ENCODE data around the gene MBNL1.

MBNL1 gene

DNA sequence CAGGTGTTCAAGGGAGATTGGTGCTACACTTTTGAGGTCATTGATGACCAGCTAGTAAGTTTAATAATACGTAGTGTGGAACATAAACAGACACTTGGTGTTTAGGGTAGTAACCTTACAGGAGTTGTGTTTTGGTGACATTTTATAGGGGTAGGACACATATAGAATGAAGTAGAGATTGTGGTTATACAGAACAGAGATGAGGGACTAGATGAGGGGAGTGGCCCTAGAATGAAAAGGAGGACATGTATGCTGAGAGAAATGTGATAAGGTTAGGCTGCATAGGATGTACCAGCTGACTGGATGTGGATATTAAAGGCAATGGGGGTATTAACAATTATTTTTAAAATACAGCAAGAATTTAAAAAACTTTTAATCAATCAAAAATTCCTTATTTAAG lies 8.0 kb downstream of the MBNL1 start:
- H3K9me3 Mint-ChIP-seq (ENCODE audit: low read depth), result no peaks in the 10 kb centered on the region
- peaks cover 81% of the 10 kb centered on the region for H3K4me1 Mint-ChIP-seq (ENCODE audit: low read depth)

DNA sequence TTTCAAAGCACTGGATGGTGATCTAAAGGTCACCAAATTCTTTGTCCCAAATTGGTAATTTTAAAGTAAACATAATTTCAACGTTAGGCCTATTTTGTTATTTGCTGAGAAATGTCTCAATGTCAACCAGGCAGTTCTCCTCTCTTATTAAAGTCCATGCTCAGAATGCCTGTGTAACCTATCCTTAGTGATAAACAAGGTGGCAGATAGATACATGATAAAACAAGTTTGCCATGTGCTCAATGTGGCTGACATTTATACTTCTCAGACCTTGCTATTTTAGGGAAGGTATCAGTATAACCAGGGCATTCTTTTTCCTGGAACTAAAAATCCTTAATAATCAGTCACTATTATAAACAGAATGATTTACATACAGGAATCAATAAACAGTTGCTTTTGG lies 8.5 kb downstream of the MBNL1 start:
- Mint-ChIP-seq H3K27me3 (no peaks in the 10 kb centered on the region), H3K4me1 (ENCODE audit: low read depth) (peaks cover 82% of the 10 kb centered on the region), H3K27ac (peak overlapping the region; percentile 91), H3K4me3 (peak overlapping the region; percentile 72), H3K36me3 (peaks cover 8% of the 10 kb centered on the region), H3K9me3 (ENCODE audit: low read depth) (no peaks in the 10 kb centered on the region)

More for the DNA sequence above, 8.0 kb downstream of the MBNL1 start:
- no peaks in the 10 kb centered on the region for H3K27me3 Mint-ChIP-seq
- peak overlapping the region; percentile 76 for H3K4me3 Mint-ChIP-seq
- H3K36me3 Mint-ChIP-seq, result peaks cover 8% of the 10 kb centered on the region
- peak overlapping the region; percentile 90 for H3K27ac Mint-ChIP-seq

DNA sequence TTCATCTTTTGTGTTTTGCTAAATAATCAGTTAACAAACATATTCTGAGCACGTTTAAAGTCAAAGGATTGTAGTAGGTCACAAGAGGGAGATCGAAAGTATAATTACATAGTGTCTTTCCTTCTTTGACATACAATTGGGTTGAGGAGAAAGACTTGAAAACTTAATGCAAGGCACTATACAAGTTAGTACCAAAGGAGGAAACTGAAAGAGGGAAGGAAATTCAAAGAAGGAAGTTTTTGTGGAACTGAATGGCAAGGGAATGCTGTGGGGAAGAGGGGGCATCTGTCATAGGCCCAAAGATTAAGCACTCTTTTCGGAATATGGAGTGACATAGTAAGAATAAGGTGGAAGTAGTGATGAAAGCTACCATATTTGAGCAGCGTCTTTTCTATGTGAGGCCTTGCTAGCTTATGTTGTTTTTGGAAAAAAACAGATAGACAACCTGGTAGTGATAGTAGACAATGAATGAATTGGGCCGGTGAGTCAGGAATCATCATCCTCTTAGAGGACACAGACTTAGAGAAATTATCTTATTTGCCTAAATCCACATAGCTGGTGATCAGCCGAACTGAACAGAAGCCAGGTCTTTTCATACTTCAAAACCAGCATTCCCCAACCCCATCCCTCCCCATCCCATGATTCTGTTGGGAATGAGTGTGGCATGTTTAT lies 10.2 kb downstream of the MBNL1 start:
- Mint-ChIP-seq H3K27me3 (no peaks in the 10 kb centered on the region), H3K36me3 (no peaks in the 10 kb centered on the region), H3K4me1 (ENCODE audit: low read depth) (peaks cover 82% of the 10 kb centered on the region), H3K27ac (peak overlapping the region; percentile 95), H3K9me3 (ENCODE audit: low read depth) (no peaks in the 10 kb centered on the region), H3K4me3 (peak overlapping the region; percentile 80)

DNA sequence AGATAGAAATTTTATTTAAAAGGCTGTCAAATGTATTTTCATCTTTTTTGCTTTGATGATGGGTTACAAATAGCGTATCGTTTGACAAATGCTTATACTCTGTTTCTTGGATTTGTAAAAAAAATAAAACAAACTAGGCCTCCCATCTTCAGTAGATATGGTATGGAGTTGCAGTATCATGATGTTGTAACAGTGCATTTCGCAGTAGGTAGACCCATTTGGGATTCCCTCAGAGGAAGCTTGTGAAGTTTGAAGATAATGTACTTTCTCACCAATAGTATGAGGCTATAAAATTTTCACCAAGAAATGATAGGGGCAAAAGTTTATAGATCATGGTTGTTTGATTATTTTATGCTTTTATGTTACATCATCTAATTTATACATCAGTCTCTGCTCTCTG lies 10.8 kb downstream of the MBNL1 start:
- H3K36me3 Mint-ChIP-seq, result no peaks in the 10 kb centered on the region
- no peaks in the 10 kb centered on the region for H3K9me3 Mint-ChIP-seq (ENCODE audit: low read depth)
- H3K4me1 Mint-ChIP-seq (ENCODE audit: low read depth), result peaks cover 80% of the 10 kb centered on the region
- H3K4me3 Mint-ChIP-seq, result peak overlapping the region; percentile 80
- peak overlapping the region; percentile 95 for H3K27ac Mint-ChIP-seq
- no peaks in the 10 kb centered on the region for H3K27me3 Mint-ChIP-seq

DNA sequence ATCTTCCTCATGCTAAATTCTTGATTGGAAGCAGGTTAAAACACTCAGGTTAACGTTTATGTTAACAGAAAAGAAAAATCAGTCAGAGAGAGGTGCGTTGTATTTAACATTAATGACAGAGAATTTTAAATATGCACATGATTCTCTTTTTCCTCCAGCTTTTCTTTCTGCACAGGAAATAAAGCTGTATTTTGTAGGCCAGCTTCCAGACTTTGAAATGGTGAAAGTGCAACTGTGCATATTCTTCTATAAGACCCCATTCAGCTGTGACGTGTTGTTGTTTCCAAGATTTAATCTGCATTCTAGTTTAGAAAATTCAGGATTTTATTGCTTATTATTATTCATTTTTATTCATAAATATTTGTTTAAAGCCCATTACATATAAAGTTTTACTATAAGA lies 11.8 kb downstream of the MBNL1 start:
- no peaks in the 10 kb centered on the region for H3K27me3 Mint-ChIP-seq
- H3K27ac Mint-ChIP-seq, result peak overlapping the region; percentile 92
- H3K36me3 Mint-ChIP-seq, result peaks cover 2% of the 10 kb centered on the region
- H3K4me1 Mint-ChIP-seq (ENCODE audit: low read depth), result peaks cover 83% of the 10 kb centered on the region
- H3K4me3 Mint-ChIP-seq, result peak overlapping the region; percentile 80
- H3K9me3 Mint-ChIP-seq (ENCODE audit: low read depth), result no peaks in the 10 kb centered on the region

DNA sequence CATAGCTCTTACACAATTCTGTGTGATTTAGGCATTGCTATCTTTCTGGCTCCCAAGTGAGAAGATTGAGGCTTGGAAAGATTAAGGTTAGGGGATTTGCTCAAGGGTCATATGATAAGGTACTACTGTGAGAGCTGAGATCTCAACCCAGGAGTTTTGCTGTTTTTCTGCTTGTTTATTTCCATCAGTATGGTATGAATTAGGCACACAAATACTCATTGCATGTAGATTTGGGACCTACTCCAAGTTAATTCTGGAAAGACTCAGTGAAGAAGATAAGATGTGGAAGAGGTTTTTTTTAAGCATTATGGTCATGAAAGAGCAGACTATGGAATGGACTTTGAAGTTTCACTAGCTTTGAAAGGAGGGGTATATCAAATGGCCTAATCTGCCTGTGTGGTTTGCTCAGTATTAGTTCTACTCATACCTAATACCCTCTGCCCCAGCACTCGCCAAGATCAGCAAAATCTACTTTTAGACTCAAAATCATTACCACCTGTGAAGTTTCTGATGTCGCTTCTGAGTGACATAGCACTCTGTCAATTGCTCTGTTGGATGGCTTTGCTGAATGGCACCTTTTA lies 12.5 kb downstream of the MBNL1 start:
- H3K4me1 Mint-ChIP-seq (ENCODE audit: low read depth), result peaks cover 83% of the 10 kb centered on the region
- H3K27me3 Mint-ChIP-seq, result no peaks in the 10 kb centered on the region
- H3K36me3 Mint-ChIP-seq, result peaks cover 2% of the 10 kb centered on the region
- H3K27ac Mint-ChIP-seq, result peak overlapping the region; percentile 92
- H3K4me3 Mint-ChIP-seq, result peak overlapping the region; percentile 43
- H3K9me3 Mint-ChIP-seq (ENCODE audit: low read depth), result no peaks in the 10 kb centered on the region

DNA sequence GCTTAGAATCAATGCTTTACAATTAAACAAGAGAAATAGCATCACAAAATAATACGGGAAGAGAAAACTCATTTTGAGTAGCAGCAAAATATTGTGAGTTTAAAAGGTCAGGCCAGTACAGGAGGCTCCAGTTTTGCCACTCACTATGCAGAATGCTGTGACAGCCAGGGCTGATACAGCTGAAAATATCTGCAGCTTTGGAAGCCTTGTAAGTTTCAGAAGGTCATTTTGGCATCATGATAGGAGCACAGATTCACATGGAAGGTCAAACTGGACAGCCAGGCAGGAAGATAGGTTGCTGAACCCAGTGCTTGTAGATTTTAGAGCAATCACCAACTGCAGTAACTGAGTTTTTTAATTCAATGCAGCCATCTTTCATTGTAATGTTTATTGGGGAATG lies 14.1 kb downstream of the MBNL1 start:
- no peaks in the 10 kb centered on the region for H3K27me3 Mint-ChIP-seq
- peak overlapping the region; percentile 89 for H3K27ac Mint-ChIP-seq
- H3K4me3 Mint-ChIP-seq, result peak overlapping the region; percentile 52
- no peaks in the 10 kb centered on the region for H3K9me3 Mint-ChIP-seq (ENCODE audit: low read depth)
- H3K4me1 Mint-ChIP-seq (ENCODE audit: low read depth), result peaks cover 83% of the 10 kb centered on the region
- H3K36me3 Mint-ChIP-seq, result peaks cover 2% of the 10 kb centered on the region

DNA sequence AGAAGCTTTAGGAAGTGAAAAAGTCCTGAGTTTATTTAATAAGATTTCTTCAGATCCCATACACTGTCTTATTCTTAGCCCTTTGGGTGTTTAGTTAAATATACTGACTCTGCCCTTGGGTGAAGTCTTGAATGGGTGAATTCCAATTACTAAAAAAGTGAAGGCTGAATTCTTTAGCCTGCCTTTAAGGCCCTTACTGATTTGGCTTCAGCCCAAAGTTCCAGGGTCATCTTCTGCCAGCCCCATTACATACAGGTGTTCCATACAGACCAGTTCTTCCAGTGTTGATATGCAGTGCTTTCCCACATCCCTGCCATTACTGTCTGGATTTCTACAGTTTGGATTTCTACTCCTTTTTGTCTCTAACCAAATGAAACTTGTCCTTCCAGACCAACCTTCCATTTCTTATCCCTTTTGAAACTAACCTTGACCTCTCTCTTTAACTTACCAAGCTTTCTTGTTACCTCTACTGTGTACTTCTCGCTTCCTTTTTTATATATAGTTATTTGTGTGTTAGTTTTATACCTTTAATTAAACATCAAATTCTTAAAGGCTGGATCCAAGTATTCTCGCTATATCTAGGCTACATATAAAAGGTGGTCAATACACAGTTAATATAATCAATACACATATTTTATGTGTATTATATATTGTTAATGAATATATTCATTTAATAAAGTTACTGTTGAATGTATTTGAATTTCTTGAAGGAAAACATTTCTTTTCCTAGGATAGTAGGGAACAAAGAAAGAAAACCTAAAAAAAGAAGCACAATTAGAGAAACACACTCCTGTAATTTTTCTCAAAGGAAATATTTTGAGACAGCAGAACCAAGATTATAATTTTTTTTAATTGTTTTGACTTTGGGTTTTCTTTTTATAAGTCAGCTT lies 15.0 kb downstream of the MBNL1 start:
- peaks cover 84% of the 10 kb centered on the region for H3K4me1 Mint-ChIP-seq (ENCODE audit: low read depth)
- H3K9me3 Mint-ChIP-seq (ENCODE audit: low read depth), result no peaks in the 10 kb centered on the region
- peak overlapping the region; percentile 52 for H3K4me3 Mint-ChIP-seq
- H3K36me3 Mint-ChIP-seq, result peaks cover 2% of the 10 kb centered on the region
- H3K27ac Mint-ChIP-seq, result peak overlapping the region; percentile 89
- H3K27me3 Mint-ChIP-seq, result no peaks in the 10 kb centered on the region

DNA sequence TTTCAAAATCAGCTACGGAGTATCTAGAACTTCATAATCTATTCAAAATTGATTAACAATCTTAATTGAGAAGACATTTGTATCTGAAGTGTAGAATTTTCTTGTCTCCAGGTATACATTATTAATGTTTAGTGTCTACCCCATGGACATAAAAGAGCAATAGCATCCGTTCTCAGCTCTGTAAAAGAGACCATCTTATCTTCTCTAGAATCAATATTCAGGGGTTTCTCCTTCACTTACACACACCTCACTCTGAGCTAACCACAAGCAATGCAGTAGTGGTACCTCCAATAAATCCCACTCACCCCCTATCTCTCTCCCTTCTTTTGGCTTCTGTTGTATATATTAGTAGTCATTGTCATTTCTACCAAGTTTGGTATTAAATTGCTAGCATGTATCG lies 16.2 kb downstream of the MBNL1 start:
- H3K9me3 Mint-ChIP-seq (ENCODE audit: low read depth), result no peaks in the 10 kb centered on the region

DNA sequence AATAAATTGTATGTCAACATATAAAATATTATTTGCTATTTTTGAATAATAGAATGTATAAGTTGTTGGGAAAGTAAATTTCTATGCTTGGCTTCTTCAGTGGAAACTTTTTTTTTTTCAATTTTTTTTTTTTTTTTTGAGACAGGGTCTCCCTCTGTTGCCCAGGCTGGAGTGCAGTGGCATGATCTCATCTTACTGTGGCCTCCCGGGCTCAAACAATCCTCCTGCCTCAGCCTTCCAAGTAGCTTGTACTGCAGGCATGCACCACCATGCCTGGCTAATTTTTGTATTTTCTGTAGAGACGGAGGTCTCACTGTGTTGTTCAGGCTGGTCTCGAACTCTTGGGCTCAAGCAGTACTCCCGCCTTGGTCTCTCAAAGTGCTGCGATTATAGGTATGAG lies 16.8 kb downstream of the MBNL1 start:
- H3K27me3 Mint-ChIP-seq, result no peaks in the 10 kb centered on the region
- peak overlapping the region; percentile 77 for H3K4me3 Mint-ChIP-seq
- H3K9me3 Mint-ChIP-seq (ENCODE audit: low read depth), result no peaks in the 10 kb centered on the region
- H3K4me1 Mint-ChIP-seq (ENCODE audit: low read depth), result peaks cover 84% of the 10 kb centered on the region
- H3K36me3 Mint-ChIP-seq, result peaks cover 2% of the 10 kb centered on the region
- peak overlapping the region; percentile 91 for H3K27ac Mint-ChIP-seq

More for the DNA sequence above, 16.2 kb downstream of the MBNL1 start:
- H3K27ac Mint-ChIP-seq, result peak overlapping the region; percentile 91
- H3K4me1 Mint-ChIP-seq (ENCODE audit: low read depth), result peaks cover 84% of the 10 kb centered on the region
- peak overlapping the region; percentile 77 for H3K4me3 Mint-ChIP-seq
- H3K36me3 Mint-ChIP-seq, result peaks cover 2% of the 10 kb centered on the region
- no peaks in the 10 kb centered on the region for H3K27me3 Mint-ChIP-seq

DNA sequence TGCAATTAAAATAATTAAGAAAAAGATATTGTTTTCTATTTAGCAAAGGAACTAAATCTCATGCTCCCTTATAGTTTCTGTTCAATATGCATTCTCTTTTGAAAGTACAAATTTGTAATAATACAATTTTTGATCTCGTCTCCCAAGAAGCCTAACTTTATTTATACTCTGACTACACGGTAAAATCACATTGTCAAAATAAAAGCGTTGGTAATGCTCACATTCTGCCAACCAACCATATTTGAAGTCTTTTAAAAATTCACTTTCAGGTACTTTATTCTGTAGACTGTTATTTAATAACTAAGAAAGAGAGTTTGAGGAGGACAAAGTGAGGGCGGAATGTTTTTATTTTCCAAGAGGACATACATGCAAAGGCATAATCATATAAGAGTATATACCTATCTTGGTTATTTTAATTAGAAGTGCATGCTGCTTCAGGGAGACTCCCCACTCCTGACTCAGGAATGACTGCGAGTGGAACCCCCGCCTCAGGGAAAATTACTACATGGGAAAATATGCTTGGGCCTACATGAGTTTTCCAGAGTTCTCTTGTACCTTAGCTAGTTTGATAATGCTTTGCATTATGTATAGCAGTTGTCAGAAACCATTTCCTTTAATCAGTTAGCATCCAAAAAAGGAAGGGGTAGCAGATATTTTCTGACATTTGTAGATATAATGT lies 19.3 kb downstream of the MBNL1 start:
- Mint-ChIP-seq H3K27me3 (no peaks in the 10 kb centered on the region), H3K27ac (peak overlapping the region; percentile 85), H3K4me3 (peak overlapping the region; percentile 77), H3K4me1 (ENCODE audit: low read depth) (peaks cover 85% of the 10 kb centered on the region), H3K36me3 (peaks cover 4% of the 10 kb centered on the region), H3K9me3 (ENCODE audit: low read depth) (no peaks in the 10 kb centered on the region)

DNA sequence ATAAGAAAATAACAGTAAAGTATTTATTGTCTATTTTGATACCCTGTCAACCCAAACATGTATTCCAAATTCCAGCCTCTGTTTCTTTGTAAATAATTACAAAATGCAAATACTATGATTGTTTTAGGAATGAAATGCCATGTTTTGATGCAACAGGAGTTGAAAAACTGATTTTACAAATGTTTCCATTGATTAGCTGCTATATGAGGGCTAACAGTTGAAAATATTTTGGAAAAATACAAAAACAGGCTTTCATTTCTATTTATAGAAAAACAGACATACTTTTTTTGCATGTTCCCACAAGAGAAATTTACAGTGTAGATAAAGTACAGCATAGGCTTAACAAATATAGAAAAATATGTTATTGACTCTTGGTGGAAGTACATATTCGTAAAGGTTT lies 20.0 kb downstream of the MBNL1 start:
- Mint-ChIP-seq H3K27me3 (no peaks in the 10 kb centered on the region), H3K4me1 (ENCODE audit: low read depth) (peaks cover 85% of the 10 kb centered on the region), H3K36me3 (peaks cover 4% of the 10 kb centered on the region), H3K4me3 (peak overlapping the region; percentile 15), H3K27ac (peak overlapping the region; percentile 85), H3K9me3 (ENCODE audit: low read depth) (no peaks in the 10 kb centered on the region)

DNA sequence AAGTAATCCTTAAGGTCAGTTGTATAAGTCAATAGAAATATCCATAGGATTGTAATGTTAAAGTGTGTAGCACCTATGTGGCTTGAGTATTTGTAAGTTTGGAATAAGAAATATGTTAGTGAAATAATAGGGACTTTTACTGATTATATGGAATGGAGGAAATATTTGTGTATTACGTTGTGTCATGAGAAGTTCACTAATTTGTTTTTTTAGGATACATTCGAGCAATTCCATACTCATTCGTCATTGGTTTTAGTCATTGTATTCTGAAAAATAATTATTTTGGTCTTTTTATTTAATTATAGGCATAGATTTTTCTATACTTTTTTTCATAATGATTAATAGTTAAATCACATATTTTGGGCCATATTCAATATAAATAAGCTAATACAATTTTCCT lies 21.0 kb downstream of the MBNL1 start:
- no peaks in the 10 kb centered on the region for H3K9me3 Mint-ChIP-seq (ENCODE audit: low read depth)
- H3K4me1 Mint-ChIP-seq (ENCODE audit: low read depth), result peaks cover 85% of the 10 kb centered on the region
- peaks cover 4% of the 10 kb centered on the region for H3K36me3 Mint-ChIP-seq
- H3K27ac Mint-ChIP-seq, result peak overlapping the region; percentile 90
- H3K4me3 Mint-ChIP-seq, result peak overlapping the region; percentile 43
- H3K27me3 Mint-ChIP-seq, result no peaks in the 10 kb centered on the region

DNA sequence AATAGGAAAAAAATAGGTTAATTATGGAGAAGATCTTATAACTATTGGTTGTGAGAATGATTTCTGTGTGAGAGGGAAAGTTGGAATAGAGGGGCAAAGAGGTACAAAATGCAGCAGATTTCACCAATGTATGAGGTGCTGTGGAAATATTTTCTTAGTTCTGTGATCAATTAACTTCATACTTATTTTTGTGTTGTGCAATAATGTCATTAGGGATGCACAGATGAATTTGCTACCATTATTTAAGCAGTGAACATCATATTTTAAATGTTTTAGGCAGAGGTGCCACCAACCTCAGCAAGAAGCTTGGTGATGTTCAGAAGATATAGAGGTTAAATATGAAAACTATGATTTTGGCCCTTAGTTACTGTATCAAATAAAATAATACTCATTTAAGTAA lies 21.6 kb downstream of the MBNL1 start:
- Mint-ChIP-seq H3K36me3 (peaks cover 2% of the 10 kb centered on the region), H3K4me3 (peak overlapping the region; percentile 43), H3K9me3 (ENCODE audit: low read depth) (no peaks in the 10 kb centered on the region), H3K27me3 (no peaks in the 10 kb centered on the region), H3K27ac (peak overlapping the region; percentile 90), H3K4me1 (ENCODE audit: low read depth) (peaks cover 85% of the 10 kb centered on the region)
